ENCODE results near the gene PABPN1. TPM values are rescaled to one million over a fixed set of nuclear protein-coding genes. Genes with fewer than 3 reads are reported as not detected.

Gene PABPN1
- total and polyA plus RNA-seq, 9 of the 15 experiments (the other 6 are each of a cell fraction or from before 2014, with no cell fraction given), result 32.6 to 388 (median 178) TPM

GRCh38 chr14:23301969-23302289, 19.3 kb upstream of the PABPN1 start (continued):
- TF ChIP-seq NR3C1 (CRISPR knock-in tag; IDR thresholded peaks at IDR 0.05) (peak; percentile 62; the same call in 1 of the 2 replicates), ZFPM2 (CRISPR knock-in tag; IDR thresholded peaks at IDR 0.05) (no peak), GTF2F1 (IDR thresholded peaks at IDR 0.05; ENCODE audit: low read depth, low read length) (0 out of 2 replicates have a peak, but pooled peaks have one; percentile 14), THRAP3 (IDR thresholded peaks at IDR 0.05; ENCODE audit: borderline replicate concordance) (no peak), ZNF512 (tag; IDR thresholded peaks at IDR 0.05) (no peak), HCFC1 (IDR thresholded peaks at IDR 0.05; ENCODE audit: low read depth, low read length) (no peak), CGGBP1 (CRISPR knock-in tag; IDR thresholded peaks at IDR 0.05) (no peak), LEF1 (IDR thresholded peaks at IDR 0.05) (no peak), SNRNP70 (optimal IDR thresholded peaks at IDR 0.05; ENCODE audit: low read depth, low read length) (no peak), HDGF (IDR thresholded peaks at IDR 0.05) (no peak), ZNF57 (CRISPR knock-in tag; IDR thresholded peaks at IDR 0.05) (no peak), ZNF280B (CRISPR knock-in tag; IDR thresholded peaks at IDR 0.05) (no peak), CBX1 (IDR thresholded peaks at IDR 0.05; ENCODE audit: low read depth) (peak; percentile 85), ZNF75A (CRISPR knock-in tag; IDR thresholded peaks at IDR 0.05) (no peak), RBFOX2 (IDR thresholded peaks at IDR 0.05; ENCODE audit: low read depth, low read length) (peak; percentile 85), POLR2B (IDR thresholded peaks at IDR 0.05; ENCODE audit: low read depth, partially characterized antibody) (peak; percentile 72), ZNF316 (IDR thresholded peaks at IDR 0.05) (peak; percentile 28), RBBP5 (IDR thresholded peaks at IDR 0.05; ENCODE audit: borderline replicate concordance, insufficient read depth, low read length, poor library complexity, severe bottlenecking) (peak; percentile 3), RBM39 (optimal IDR thresholded peaks at IDR 0.05; ENCODE audit: low read depth, low read length) (no peak), PHF21A (IDR thresholded peaks at IDR 0.05; ENCODE audit: borderline replicate concordance, low read depth) (no peak), HNRNPK (IDR thresholded peaks at IDR 0.05; ENCODE audit: low read depth, low read length, poor library complexity, severe bottlenecking) (peak; percentile 2), CREB3 (tag; conservative IDR thresholded peaks at IDR 0.05; ENCODE audit: low read depth) (no peak), NFIX (CRISPR knock-in tag; IDR thresholded peaks at IDR 0.05; ENCODE audit: low read depth) (no peak), KLF13 (tag; IDR thresholded peaks at IDR 0.05; ENCODE audit: borderline replicate concordance, low read depth) (no peak), ZNF277 (CRISPR knock-in tag; IDR thresholded peaks at IDR 0.05; ENCODE audit: borderline replicate concordance) (no peak), MTA1 (IDR thresholded peaks at IDR 0.05; ENCODE audit: borderline replicate concordance) (no peak), XRCC3 (IDR thresholded peaks at IDR 0.05) (no peak)

All from K562 (cell line).